ENCODE results near the gene IGHMBP2. TPM values are rescaled to one million over a fixed set of nuclear protein-coding genes. Genes with fewer than 3 reads are reported as not detected.

IGHMBP2 gene
- total RNA-seq, 2 experiments from 2014 or later = 17.5 to 37.9 TPM

DNA sequence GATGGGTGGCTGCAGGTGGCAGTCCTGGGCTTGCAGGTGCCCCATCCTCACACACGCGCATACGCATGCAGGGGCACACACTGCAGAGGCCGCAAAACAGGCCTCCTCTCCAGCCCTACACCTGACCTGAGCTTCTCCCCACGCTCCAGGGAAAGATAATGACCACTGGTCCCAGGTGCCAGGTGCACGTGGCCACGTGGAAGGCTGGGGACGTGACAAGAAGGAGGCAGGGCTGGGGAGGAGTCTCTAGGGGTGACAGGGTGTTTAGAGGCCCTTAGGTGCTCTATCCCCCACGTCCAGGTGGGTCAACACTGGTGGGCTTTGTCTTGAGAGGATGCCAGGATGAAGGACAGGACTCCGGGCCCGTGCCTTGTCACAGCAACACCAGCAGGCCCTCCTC, 38.5 kb upstream of the IGHMBP2 start:
- no TSS peak for BruUV-seq (replicated peaks)
- POLR2A ChIA-PET = no interaction called here
- H4K20me1 ChIP-seq (ENCODE audit: insufficient read depth, low read length) = no peaks in the 10 kb centered on the region
- H3K9me3 ChIP-seq (ENCODE audit: low read length) = 0 out of 2 replicates have a peak, but pooled peaks cover 8% of the 10 kb centered on the region
- no peaks in the 10 kb centered on the region for H3K79me2 ChIP-seq (ENCODE audit: insufficient read depth, low read depth, low read length)
- no peaks in the 10 kb centered on the region for H3K9me2 ChIP-seq (ENCODE audit: insufficient read depth, low read length)
- intact Hi-C loops (cut with micrococcal nuclease; ENCODE audit: unreplicated experiment) = no loop called here
- no peak overlapping the region for H3K4me2 ChIP-seq (ENCODE audit: low read length)
- no peak overlapping the region for H2AFZ ChIP-seq (ENCODE audit: low read length)
- no peak overlapping the region for H3K27ac ChIP-seq (ENCODE audit: low read depth, low read length, poor library complexity, severe bottlenecking)
- no peak for TF ChIP-seq EZH2phosphoT487 (IDR thresholded peaks at IDR 0.05; ENCODE audit: borderline replicate concordance, low read depth, low read length)
- no peak for TF ChIP-seq CTCF (conservative IDR thresholded peaks at IDR 0.05; ENCODE audit: low read length)
- H3K4me1 ChIP-seq (ENCODE audit: insufficient read depth, low read length, poor library complexity, severe bottlenecking) = no peaks in the 10 kb centered on the region
- H3K4me3 ChIP-seq (ENCODE audit: low read depth, low read length, poor library complexity, severe bottlenecking) = no peak overlapping the region
- no peaks in the 10 kb centered on the region for H3K36me3 ChIP-seq (ENCODE audit: insufficient read depth, low read length)
- CTCF ChIA-PET (ENCODE audit: unreplicated experiment) = no interaction called here
- DNase-seq (ENCODE audit: low spot score) = no peak

DNA sequence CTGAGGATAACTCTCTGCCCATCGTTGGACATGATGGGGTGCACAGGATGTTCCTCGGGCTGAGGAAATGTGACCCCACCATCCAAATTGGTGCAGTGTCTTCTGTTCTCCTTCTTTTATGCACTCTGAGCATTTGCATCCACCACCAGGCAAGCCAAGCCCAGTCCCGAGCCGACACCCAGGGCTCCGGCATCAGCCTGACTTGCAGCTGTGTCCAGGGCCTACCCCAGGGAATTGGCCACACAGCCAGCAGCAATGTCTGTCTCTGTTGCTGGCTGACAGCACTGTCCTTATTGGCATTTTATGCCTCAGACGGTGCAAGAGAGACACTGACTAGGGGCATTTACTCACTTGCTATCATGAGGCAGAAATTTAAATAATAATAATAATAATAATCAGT, 36.6 kb upstream of the IGHMBP2 start:
- Histone ChIP-seq H3K79me2 (ENCODE audit: insufficient read depth, low read depth, low read length) (no peaks in the 10 kb centered on the region), H4K20me1 (ENCODE audit: insufficient read depth, low read length) (no peaks in the 10 kb centered on the region), H3K9me3 (ENCODE audit: low read length) (0 out of 2 replicates have a peak, but pooled peaks cover 8% of the 10 kb centered on the region), H3K36me3 (ENCODE audit: insufficient read depth, low read length) (no peaks in the 10 kb centered on the region), H2AFZ (ENCODE audit: low read length) (no peak overlapping the region), H3K27ac (ENCODE audit: low read depth, low read length, poor library complexity, severe bottlenecking) (no peak overlapping the region), H3K4me1 (ENCODE audit: insufficient read depth, low read length, poor library complexity, severe bottlenecking) (no peaks in the 10 kb centered on the region), H3K9me2 (ENCODE audit: insufficient read depth, low read length) (no peaks in the 10 kb centered on the region), H3K4me2 (ENCODE audit: low read length) (no peak overlapping the region), H3K4me3 (ENCODE audit: low read depth, low read length, poor library complexity, severe bottlenecking) (no peak overlapping the region)
- DNase-seq (ENCODE audit: low spot score) = no peak
- no TSS peak for BruUV-seq (replicated peaks)
- POLR2A ChIA-PET = no interaction called here
- TF ChIP-seq EZH2phosphoT487 (IDR thresholded peaks at IDR 0.05; ENCODE audit: borderline replicate concordance, low read depth, low read length) = no peak
- no peak for TF ChIP-seq CTCF (conservative IDR thresholded peaks at IDR 0.05; ENCODE audit: low read length)
- CTCF ChIA-PET (ENCODE audit: unreplicated experiment) = no interaction called here
- intact Hi-C loops (cut with micrococcal nuclease; ENCODE audit: unreplicated experiment) = no loop called here

DNA sequence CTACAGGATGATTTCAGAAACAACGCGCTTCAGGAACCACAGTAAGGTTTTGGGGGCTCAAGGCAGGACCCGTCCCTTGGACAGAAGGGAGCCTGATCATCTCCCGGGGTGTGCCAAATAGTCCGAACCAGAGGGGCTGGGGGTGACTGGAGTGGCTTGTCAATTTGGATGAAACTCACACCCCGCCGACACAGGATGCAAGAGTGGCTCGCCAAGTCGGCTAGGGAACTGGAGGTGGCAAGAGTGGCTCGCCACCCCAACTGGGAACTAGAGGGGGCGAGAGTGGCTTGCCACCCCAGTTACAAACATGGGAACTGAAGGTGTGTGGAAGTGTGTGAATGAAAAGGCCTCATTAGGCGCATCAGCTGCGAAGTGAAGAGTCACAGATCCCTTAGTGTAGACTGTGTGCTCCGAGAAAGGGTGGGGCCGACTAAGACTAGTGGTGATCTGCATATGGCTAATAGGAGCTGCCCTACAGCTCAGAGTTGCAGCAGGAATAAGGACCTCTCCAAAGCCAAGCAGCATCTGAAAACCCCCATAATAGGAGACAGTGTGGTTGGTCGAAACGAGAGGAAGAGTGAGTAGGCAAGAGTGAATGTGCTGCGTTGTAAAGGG, 35.4 kb upstream of the IGHMBP2 start:
- Histone ChIP-seq H3K4me2 (ENCODE audit: low read length) (no peak overlapping the region), H3K36me3 (ENCODE audit: insufficient read depth, low read length) (no peaks in the 10 kb centered on the region), H3K4me3 (ENCODE audit: low read depth, low read length, poor library complexity, severe bottlenecking) (no peak overlapping the region), H4K20me1 (ENCODE audit: insufficient read depth, low read length) (no peaks in the 10 kb centered on the region), H3K9me2 (ENCODE audit: insufficient read depth, low read length) (no peaks in the 10 kb centered on the region), H3K4me1 (ENCODE audit: insufficient read depth, low read length, poor library complexity, severe bottlenecking) (no peaks in the 10 kb centered on the region), H3K27ac (ENCODE audit: low read depth, low read length, poor library complexity, severe bottlenecking) (no peak overlapping the region), H2AFZ (ENCODE audit: low read length) (no peak overlapping the region), H3K9me3 (ENCODE audit: low read length) (0 out of 2 replicates have a peak, but pooled peaks cover 8% of the 10 kb centered on the region), H3K79me2 (ENCODE audit: insufficient read depth, low read depth, low read length) (no peaks in the 10 kb centered on the region)
- BruUV-seq (replicated peaks) = no TSS peak
- intact Hi-C loops (cut with micrococcal nuclease; ENCODE audit: unreplicated experiment) = no loop called here
- POLR2A ChIA-PET = no interaction called here
- CTCF ChIA-PET (ENCODE audit: unreplicated experiment) = no interaction called here
- TF ChIP-seq EZH2phosphoT487 (IDR thresholded peaks at IDR 0.05; ENCODE audit: borderline replicate concordance, low read depth, low read length) = no peak
- TF ChIP-seq CTCF (conservative IDR thresholded peaks at IDR 0.05; ENCODE audit: low read length) = no peak
- no peak for DNase-seq (ENCODE audit: low spot score)
